GM21717 (cell line): ENCODE data around the gene CTAG1B.
"Not testable (repeated sequence)": the region's sequence is repeated elsewhere in the genome, so short reads cannot be mapped to it uniquely, and the experiment has no call there.

ENCODE experiments used
- ATAC-seq: cut with Tn5 transposase; IDR thresholded peaks from one replicate; pipeline ENCODE4 v1.9.1; 2021; ENCODE audit warnings: mild to moderate bottlenecking, moderate library complexity; ENCODE audit not compliant: unreplicated experiment

Gene CTAG1B

DNA sequence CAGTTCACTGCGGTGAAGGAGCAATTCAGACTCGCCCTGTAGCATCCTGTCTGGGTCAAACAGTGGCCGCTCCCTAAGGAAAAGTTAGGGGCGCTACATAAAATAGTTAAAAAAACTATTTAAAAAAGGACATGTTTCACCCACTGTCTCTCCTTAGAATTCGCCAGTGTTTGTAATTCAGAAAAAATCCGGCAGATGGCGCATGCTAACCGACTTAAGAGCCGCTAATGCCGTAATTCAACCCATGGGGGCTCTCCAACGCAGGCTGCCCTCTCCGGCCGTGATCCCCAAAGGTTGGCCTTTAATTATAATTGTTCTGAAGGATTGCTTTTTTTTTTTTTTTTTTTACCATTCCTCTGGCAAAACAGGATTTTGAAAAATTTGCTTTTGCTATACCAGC is 28.7 kb downstream of the CTAG1B start:
- ATAC-seq = not testable (repeated sequence)

DNA sequence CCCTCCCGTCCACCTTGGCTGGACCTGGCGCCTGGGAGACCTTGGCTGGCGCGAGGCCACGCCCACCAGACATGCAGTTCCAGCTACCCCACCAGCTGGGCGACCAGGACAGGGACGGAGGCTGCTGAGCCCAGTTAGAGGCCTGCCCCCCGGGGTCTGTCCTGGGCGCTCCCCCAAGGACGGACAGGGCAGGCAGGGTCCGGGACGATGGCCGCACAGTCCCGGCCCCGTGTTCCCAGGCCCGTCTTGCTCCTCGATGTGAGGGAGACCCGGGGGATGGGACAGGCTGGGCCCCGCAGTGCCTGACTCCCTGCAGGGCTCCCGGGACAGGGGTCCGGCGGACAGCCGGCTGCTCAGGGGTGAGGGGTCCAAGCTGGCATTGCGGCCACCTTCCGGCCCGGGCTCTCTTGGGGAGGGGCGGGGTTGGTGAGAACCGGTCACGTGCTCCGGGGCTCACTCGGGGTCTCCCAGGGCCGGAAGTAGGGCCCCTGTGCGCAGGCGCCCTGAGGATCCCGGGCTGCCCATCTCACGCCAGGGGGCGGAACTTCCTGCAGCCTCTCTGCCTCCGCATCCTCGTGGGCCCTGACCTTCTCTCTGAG is 34.4 kb downstream of the CTAG1B start, which contains the start of gene CTAG1A:
CTAG1A (plus strand) TSS at position 549 of the 599 bp plus-strand sequence. CDS start 74 bp downstream, outside the sequence.
- ATAC-seq = not testable (repeated sequence)

DNA sequence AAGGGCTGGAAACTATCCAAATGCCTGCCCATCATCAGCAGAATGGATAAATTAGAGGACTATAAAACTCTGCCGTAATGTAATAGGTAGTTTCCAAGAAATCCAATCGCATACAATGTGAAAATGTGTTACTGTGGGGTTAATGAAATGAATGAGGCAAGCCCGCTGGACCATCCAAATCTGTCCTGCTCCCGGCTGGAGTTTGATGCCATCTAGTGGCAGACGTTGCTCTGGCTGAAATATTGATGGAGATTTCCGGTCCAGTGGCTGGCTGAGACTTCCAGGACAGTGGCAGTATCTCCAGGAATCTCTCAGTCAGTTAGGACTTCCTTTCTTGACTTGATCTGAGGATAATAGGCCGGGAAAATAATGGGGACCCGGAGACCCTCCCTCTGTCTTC is 36.1 kb downstream of the CTAG1B start:
- ATAC-seq = not testable (repeated sequence)

GRCh38 chrX:154575076-154575475 is 44.0 kb downstream of the CTAG1B start:
- ATAC-seq = not testable (repeated sequence)

GRCh38 chrX:154573061-154573460 is 46.0 kb downstream of the CTAG1B start:
- not testable (repeated sequence) for ATAC-seq

- ATAC-seq = not testable (repeated sequence)
Observed at GRCh38 chrX:154570361-154570760, 48.7 kb downstream of the CTAG1B start.
